Endothelial cell of umbilical vein (primary cell): ENCODE measurements around the gene ACTN1. TPM values are rescaled to one million over a fixed set of nuclear protein-coding genes. Genes with fewer than 3 reads are reported as not detected.

Experiments used
- BruUV-seq: library from RNA; stranded (reverse); fragments of 400-500 nt; replicated peaks from 2 replicates; lab custom pipeline; 2021; lab: Mats Ljungman, UMichigan
- CTCF ChIA-PET: fragments of 300-600, 350-600 bp; sonication (Branson Sonifier 250); formaldehyde crosslinking; loops from one replicate; lab custom pipeline; 2021; ENCODE audit warnings: antibody characterized with exemption, inconsistent platforms; lab: Charles Lee
- POLR2A ChIA-PET: fragments of 300-600, 350-600 bp; sonication (Branson Sonifier 250); formaldehyde crosslinking; loops from one replicate; lab custom pipeline; 2021; ENCODE audit warnings: antibody characterized with exemption, inconsistent platforms; lab: Charles Lee
- DNase-seq: peaks from one replicate; pipeline ENCODE4 v3.0.0-alpha.2; 2011; ENCODE audit warnings: low read depth, low spot score
- FAIRE-seq: peaks from 2 replicates; lab custom pipeline; 2011; peaks lifted over from hg19 to GRCh38; lab: Jason Lieb, UNC
- H2AFZ ChIP-seq: 2 replicates; pipeline ENCODE4 v1.6.0; 2012; ENCODE audit warnings: low read depth, low read length, control low read depth, inconsistent platforms
- H3K27ac ChIP-seq: 2 replicates; pipeline ENCODE4 v1.5.1; 2011; ENCODE audit warnings: low read depth, mild to moderate bottlenecking, control low read depth, low read length, moderate library complexity; ENCODE audit not compliant: insufficient read depth
- H3K27me3 ChIP-seq, 2 experiments: 2 replicates each; pipeline versions ENCODE4 v1.6.0 to v1.6.1; 2011; ENCODE audit warnings: low read length in 2 of 2, mixed read lengths in 1 of 2; ENCODE audit not compliant: control insufficient read depth in 2 of 2, insufficient read depth in 2 of 2
- H3K36me3 ChIP-seq, 2 experiments: 2 replicates in 1 of 2; 3 replicates in 1 of 2; pipeline ENCODE4 v1.5.1; 2011; ENCODE audit warnings: low read length in 2 of 2, mild to moderate bottlenecking in 1 of 2, moderate library complexity in 1 of 2; ENCODE audit not compliant: control insufficient read depth in 2 of 2, insufficient read depth in 2 of 2; ENCODE audit errors: extremely low read depth in 1 of 2
- H3K4me1 ChIP-seq: 3 replicates; pipeline ENCODE4 v1.5.1; 2011; ENCODE audit warnings: mild to moderate bottlenecking, low read length; ENCODE audit not compliant: control insufficient read depth, insufficient read depth; ENCODE audit errors: extremely low read depth
- H3K4me2 ChIP-seq: 2 replicates; pipeline ENCODE4 v1.6.1; 2011; ENCODE audit warnings: low read length, control low read depth, mixed read lengths; ENCODE audit not compliant: insufficient read depth
- H3K4me3 ChIP-seq, 3 experiments: fragments of 200-600 bp in 1 of 3; sonication (generic), shearing (Covaris generic) in 1 of 3; replicated peaks in 1 of 3; 2 replicates each; pipeline ENCODE4 v1.5.1; 2011 to 2016; ENCODE audit warnings: control low read depth in 3 of 3, low read length in 3 of 3, mild to moderate bottlenecking in 2 of 3, inconsistent platforms in 1 of 3, low read depth in 1 of 3, moderate library complexity in 1 of 3; ENCODE audit not compliant: insufficient read depth in 1 of 3
- H3K79me2 ChIP-seq: 2 replicates; pipeline ENCODE4 v1.6.0; 2012; ENCODE audit warnings: low read length, inconsistent platforms; ENCODE audit not compliant: control insufficient read depth, insufficient read depth
- H3K9ac ChIP-seq: replicated peaks from 2 replicates; pipeline ENCODE3; 2011; ENCODE audit warnings: low read length, control low read depth; ENCODE audit not compliant: insufficient read depth; ENCODE audit errors: extremely low read depth
- H3K9me1 ChIP-seq: replicated peaks from 3 replicates; pipeline ENCODE4 v1.6.0; 2011; ENCODE audit warnings: mild to moderate bottlenecking, low read length; ENCODE audit not compliant: control insufficient read depth, insufficient read depth; ENCODE audit errors: extremely low read depth
- H3K9me3 ChIP-seq: replicated peaks from 2 replicates; pipeline ENCODE4 v1.5.1; 2012; ENCODE audit warnings: low read length, inconsistent platforms; ENCODE audit not compliant: control insufficient read depth, insufficient read depth
- H4K20me1 ChIP-seq: replicated peaks from 2 replicates; pipeline ENCODE3; 2011; ENCODE audit warnings: mild to moderate bottlenecking, low read length; ENCODE audit not compliant: control insufficient read depth, insufficient read depth; ENCODE audit errors: extremely low read depth
- CTCF ChIP-seq, 2 donors: IDR thresholded peaks; 1 replicate in 1 of 2; 2 replicates in 1 of 2; pipeline ENCODE4 v1.5.1; 2011; ENCODE audit warnings: low read length in 2 of 2, mild to moderate bottlenecking in 2 of 2, moderate library complexity in 2 of 2, control low read depth in 1 of 2, inconsistent platforms in 1 of 2, low read depth in 1 of 2; ENCODE audit not compliant: insufficient read depth in 1 of 2; ENCODE audit errors: extremely low read depth in 1 of 2
- EZH2 ChIP-seq: IDR thresholded peaks from 2 replicates; pipeline ENCODE4 v1.6.1; 2012; ENCODE audit warnings: borderline replicate concordance, low read depth, mild to moderate bottlenecking, moderate library complexity, low read length, inconsistent platforms; ENCODE audit not compliant: severe bottlenecking
- FOS ChIP-seq: IDR thresholded peaks from 2 replicates; pipeline ENCODE4 v1.6.1; 2011; ENCODE audit warnings: mild to moderate bottlenecking, low read length, moderate library complexity, borderline replicate concordance; ENCODE audit not compliant: insufficient read depth
- GATA2 ChIP-seq: IDR thresholded peaks from 2 replicates; pipeline ENCODE4 v1.7.0; 2011; ENCODE audit warnings: low read depth, mild to moderate bottlenecking, moderate library complexity, mixed read lengths, low read length; ENCODE audit not compliant: insufficient read length, insufficient read depth
- JUN ChIP-seq: IDR thresholded peaks from 2 replicates; pipeline ENCODE4 v1.6.1; 2011; ENCODE audit warnings: borderline replicate concordance, low read depth; ENCODE audit not compliant: insufficient read length, insufficient read depth
- MAX ChIP-seq: IDR thresholded peaks from 2 replicates; pipeline ENCODE4 v1.6.1; 2011; ENCODE audit not compliant: insufficient read depth, insufficient read length
- MYC ChIP-seq: IDR thresholded peaks from one replicate; pipeline ENCODE4 v1.6.1; 2011; ENCODE audit warnings: mild to moderate bottlenecking, low read depth, low read length
- POLR2A ChIP-seq: IDR thresholded peaks from 2 replicates; pipeline ENCODE4 v1.6.1; 2012; ENCODE audit warnings: low read depth, mild to moderate bottlenecking, control low read depth, low read length
- POLR2AphosphoS5 ChIP-seq: IDR thresholded peaks from 2 replicates; pipeline ENCODE4 v1.6.1; 2012; ENCODE audit warnings: low read depth, mild to moderate bottlenecking, control low read depth, low read length, moderate library complexity; ENCODE audit not compliant: insufficient read depth
- dilution Hi-C: fragments of 300-500 bp; cut with MboI; formaldehyde crosslinking; loops from one replicate; pipeline ENCODE4 v1.15.0; 2019; ENCODE audit warnings: low sequenced_read_pairs; ENCODE audit not compliant: extremely low pct_ligation_motif_present
- intact Hi-C: fragments of 100-400 bp; cut with micrococcal nuclease; formaldehyde crosslinking; loops from one replicate; pipeline ENCODE4 v1.10.0; 2022
- polyA plus RNA-seq, 4 experiments: library from polyadenylated mRNA; depleted of rRNA in 3 of 4; stranded (reverse) in 3 of 4; unstranded in 1 of 4; fragments of >200 nt; gene quantifications; 2 replicates each; pipeline versions ENCODE4 v1.2.1 to v1.2.3, GENCODE V29; 2011 to 2012; ENCODE audit warnings: missing spikeins in 1 of 4
- total RNA-seq: library from RNA; stranded (reverse); gene quantifications from 2 replicates; pipeline ENCODE4 v1.2.3, GENCODE V29; 2021

Gene ACTN1
- total and polyA plus RNA-seq, 2 donors (not counting 3 experiments of a cell fraction or from before 2014, with no cell fraction given), result 442 to 463 TPM

GRCh38 chr14:68932231-68932630 is 46.9 kb downstream of the ACTN1 start:
- H2AFZ ChIP-seq, result no peak overlapping the region
- CTCF ChIA-PET, result interaction anchor here (0.9 to 1.5 kb wide), 3 partner anchors 20 to 169 kb away, joined by 4 to 7 read pairs (median 4); no protein-coding TSS in a partner anchor
- H3K27ac ChIP-seq, result no peak overlapping the region
- peaks cover 19% of the 10 kb centered on the region for H3K4me1 ChIP-seq
- FAIRE-seq (no peak), DNase-seq (no peak)
- no TSS peak for BruUV-seq
- peaks cover 3 to 6% of the 10 kb centered on the region in 2 experiments for H3K36me3 ChIP-seq
- TF ChIP-seq EZH2 (no peak), FOS (no peak), POLR2A (no peak), MAX (no peak), CTCF (IDR thresholded peaks at IDR 0.05; ENCODE audit: extremely low read depth in 1 of 2, insufficient read depth in 1 of 2, low read depth in 1 of 2, low read length in 2 of 2) (no peak), GATA2 (no peak), MYC (no peak), JUN (no peak), POLR2AphosphoS5 (no peak)
- no peaks in the 10 kb centered on the region for H3K9me1 ChIP-seq
- H3K79me2 ChIP-seq, result peaks cover 96% of the 10 kb centered on the region
- H4K20me1 ChIP-seq, result peaks cover 6% of the 10 kb centered on the region
- no peaks in the 10 kb centered on the region for H3K9me3 ChIP-seq
- no peak overlapping the region for H3K4me3 ChIP-seq
- no peak overlapping the region for H3K4me2 ChIP-seq
- no peak overlapping the region for H3K9ac ChIP-seq
- intact Hi-C loops (no loop called here), dilution Hi-C loops (no loop called here)
- no peaks in the 10 kb centered on the region for H3K27me3 ChIP-seq
- POLR2A ChIA-PET, result interaction anchor here (0.6 kb wide), 1 partner anchor 49 kb away, joined by 7 read pairs; no protein-coding TSS in a partner anchor
